C4-2B (cell line): ENCODE measurements around the gene ANKS1B.

Experiments
- ZFX ChIP-seq: fragments of 450-650 bp; IDR thresholded peaks from 2 replicates; pipeline ENCODE4 v1.6.1; 2017
- TF ChIP-seq, protein P1 (sequence below): fragments of 450-650 bp; conservative IDR thresholded peaks from 2 replicates; pipeline ENCODE4 v1.5.1; 2017; ENCODE audit warnings: mild to moderate bottlenecking

- TF ChIP-seq, protein P1, sequence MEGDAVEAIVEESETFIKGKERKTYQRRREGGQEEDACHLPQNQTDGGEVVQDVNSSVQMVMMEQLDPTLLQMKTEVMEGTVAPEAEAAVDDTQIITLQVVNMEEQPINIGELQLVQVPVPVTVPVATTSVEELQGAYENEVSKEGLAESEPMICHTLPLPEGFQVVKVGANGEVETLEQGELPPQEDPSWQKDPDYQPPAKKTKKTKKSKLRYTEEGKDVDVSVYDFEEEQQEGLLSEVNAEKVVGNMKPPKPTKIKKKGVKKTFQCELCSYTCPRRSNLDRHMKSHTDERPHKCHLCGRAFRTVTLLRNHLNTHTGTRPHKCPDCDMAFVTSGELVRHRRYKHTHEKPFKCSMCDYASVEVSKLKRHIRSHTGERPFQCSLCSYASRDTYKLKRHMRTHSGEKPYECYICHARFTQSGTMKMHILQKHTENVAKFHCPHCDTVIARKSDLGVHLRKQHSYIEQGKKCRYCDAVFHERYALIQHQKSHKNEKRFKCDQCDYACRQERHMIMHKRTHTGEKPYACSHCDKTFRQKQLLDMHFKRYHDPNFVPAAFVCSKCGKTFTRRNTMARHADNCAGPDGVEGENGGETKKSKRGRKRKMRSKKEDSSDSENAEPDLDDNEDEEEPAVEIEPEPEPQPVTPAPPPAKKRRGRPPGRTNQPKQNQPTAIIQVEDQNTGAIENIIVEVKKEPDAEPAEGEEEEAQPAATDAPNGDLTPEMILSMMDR: no peak
- TF ChIP-seq ZFX: no peak
Measured at GRCh38 chr12:99523853-99524252, 460.9 kb downstream of the ANKS1B start.
